MG63 (cell line): Measurements from ENCODE around the gene TXNL1. TPM values are rescaled to one million over a fixed set of nuclear protein-coding genes. Genes with fewer than 3 reads are reported as not detected.
"Not testable (repeated sequence)": the region's sequence is repeated elsewhere in the genome, so short reads cannot be mapped to it uniquely, and the experiment has no call there.

Experiments
- DNase-seq: peaks from one replicate; pipeline ENCODE4 v3.0.0-alpha.2; 2020
- H3K27me3 ChIP-seq: fragments of 250-450 bp; sonication (Bioruptor Pico); 2 replicates; pipeline ENCODE4 v1.5.1; 2020; ENCODE audit warnings: mild to moderate bottlenecking, moderate library complexity
- H3K36me3 ChIP-seq: fragments of 250-450 bp; sonication (Bioruptor Pico); 2 replicates; pipeline ENCODE4 v1.5.1; 2020; ENCODE audit warnings: mild to moderate bottlenecking, moderate library complexity
- H3K4me3 ChIP-seq: fragments of 250-450 bp; sonication (Bioruptor Pico); 2 replicates; pipeline ENCODE4 v1.5.1; 2020; ENCODE audit warnings: mild to moderate bottlenecking, moderate library complexity
- H3K9me3 ChIP-seq: fragments of 250-450 bp; sonication (Bioruptor Pico); 2 replicates; pipeline ENCODE4 v1.5.1; 2020; ENCODE audit warnings: mild to moderate bottlenecking, moderate library complexity
- total RNA-seq: library from RNA; depleted of rRNA; stranded (reverse); fragments of >200 nt; shearing (Covaris generic); gene quantifications from 2 replicates; pipeline ENCODE4 v1.2.3, GENCODE V29; 2014; ENCODE audit warnings: low replicate concordance; rRNA removed

Gene TXNL1
- total RNA-seq: 116 and 128 TPM in 2 replicates

- Histone ChIP-seq H3K36me3 (peaks cover 34% of the 10 kb centered on the region), H3K27me3 (no peaks in the 10 kb centered on the region), H3K9me3 (no peaks in the 10 kb centered on the region), H3K4me3 (peak within 1 kb of the TSS; percentile 98)
- peak; percentile 98 for DNase-seq
These were observed at the start of gene TXNL1 for GRCh38 chr18:56638232-56639103. TSS of gene TXNL1 (minus strand) at chr18:56638592. CDS start at chr18:56638440, 152 bp downstream.

DNA sequence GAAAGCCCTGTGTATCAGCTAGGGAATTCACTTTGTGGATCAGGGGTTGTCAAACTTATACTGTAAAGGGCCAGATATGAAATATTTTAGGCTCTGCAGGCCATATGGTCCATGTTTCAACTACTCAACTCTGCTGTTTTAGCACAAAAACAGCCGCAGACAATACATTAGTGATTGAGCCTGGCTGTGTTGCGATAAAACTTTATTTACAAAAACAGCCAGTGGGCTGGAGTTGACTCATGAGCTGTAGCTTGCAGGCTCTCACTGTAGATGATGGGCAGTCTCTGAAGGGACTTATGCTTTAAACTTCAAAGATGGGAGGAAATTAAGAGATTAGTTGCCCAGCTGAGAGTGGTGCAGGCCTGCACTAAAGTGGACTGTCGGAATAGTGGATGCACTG lies 45.9 kb upstream of the TXNL1 start:
- DNase-seq: no peak
- H3K4me3 ChIP-seq: no peak overlapping the region
- no peaks in the 10 kb centered on the region for H3K36me3 ChIP-seq
- no peaks in the 10 kb centered on the region for H3K9me3 ChIP-seq
- no peaks in the 10 kb centered on the region for H3K27me3 ChIP-seq

DNA sequence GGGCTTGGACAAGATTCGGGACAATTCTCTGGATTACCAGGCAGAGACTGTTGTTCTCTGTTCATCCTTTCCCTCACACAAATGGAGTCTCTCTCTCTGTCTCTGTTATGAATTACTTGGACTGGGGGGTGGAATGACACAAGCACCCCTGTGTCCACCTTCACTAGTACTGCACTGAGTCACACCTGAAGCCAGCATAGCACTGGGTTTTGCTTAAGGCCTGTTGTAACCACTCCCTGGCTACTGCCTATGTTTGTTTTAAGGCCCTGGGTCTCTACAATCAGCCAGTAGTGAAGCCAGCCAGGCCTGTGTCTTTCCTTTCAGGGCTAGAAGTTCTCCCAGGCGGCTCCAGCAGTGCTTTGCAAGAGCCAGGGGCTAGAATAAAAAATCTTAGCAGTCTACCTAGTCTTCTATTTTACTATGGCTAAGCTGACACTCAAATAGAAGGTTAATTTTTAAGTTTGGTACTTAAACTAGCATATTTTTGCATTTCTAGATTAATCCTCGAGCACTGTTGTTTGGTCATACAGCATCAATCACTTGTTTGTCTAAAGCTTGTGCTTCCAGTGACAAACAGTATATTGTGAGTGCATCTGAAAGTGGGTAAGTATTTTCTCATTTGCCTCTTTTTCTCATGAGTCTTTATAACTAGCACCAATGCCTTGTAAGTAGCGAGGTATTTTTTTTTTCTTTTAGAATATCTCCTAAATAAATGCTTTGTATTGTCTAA lies 40.6 kb upstream of the TXNL1 start:
- Histone ChIP-seq H3K36me3 (no peaks in the 10 kb centered on the region), H3K4me3 (no peak overlapping the region), H3K9me3 (no peaks in the 10 kb centered on the region), H3K27me3 (no peaks in the 10 kb centered on the region)
- no peak for DNase-seq

DNA sequence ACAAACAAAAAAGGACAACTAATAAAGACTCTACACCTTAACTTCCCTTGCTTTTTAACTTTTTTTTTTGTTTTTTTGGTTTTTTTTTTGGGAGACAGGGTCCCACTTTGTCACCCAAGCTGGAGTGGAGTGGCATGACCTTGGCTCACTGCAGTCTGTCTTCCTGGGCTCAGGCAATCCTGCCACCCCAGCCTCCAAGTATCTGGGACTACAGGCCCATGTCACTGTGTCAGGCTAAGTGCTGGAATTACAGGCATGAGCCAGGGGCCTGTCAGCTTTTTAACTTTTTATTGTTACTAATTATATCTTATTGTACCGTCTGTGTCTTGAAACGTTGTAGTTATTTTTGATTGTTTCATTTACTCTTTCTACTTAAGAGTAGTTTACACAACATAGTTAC lies 38.2 kb upstream of the TXNL1 start:
- Histone ChIP-seq H3K36me3 (no peaks in the 10 kb centered on the region), H3K4me3 (no peak overlapping the region), H3K9me3 (no peaks in the 10 kb centered on the region), H3K27me3 (no peaks in the 10 kb centered on the region)
- no peak for DNase-seq

DNA sequence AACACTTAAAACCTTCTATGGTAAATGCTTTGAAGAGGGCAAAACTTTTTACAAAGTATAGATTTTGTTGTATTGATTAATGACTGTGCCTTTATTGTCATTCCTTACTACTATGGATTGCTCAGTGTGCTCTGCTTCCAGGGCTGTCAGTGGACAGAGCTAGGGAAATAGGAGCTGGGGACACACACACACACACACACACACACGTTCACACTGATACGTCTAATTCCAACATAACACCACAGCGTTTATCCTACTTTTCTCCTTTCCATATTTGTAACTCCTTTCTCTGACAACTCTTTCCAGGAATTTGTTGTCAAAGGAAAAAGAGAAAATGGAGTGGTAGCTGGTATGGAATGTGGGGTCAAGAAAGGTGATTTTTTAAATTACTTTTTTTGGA lies 34.6 kb upstream of the TXNL1 start:
- H3K36me3 ChIP-seq: no peaks in the 10 kb centered on the region
- no peak overlapping the region for H3K4me3 ChIP-seq
- no peaks in the 10 kb centered on the region for H3K27me3 ChIP-seq
- DNase-seq: no peak
- H3K9me3 ChIP-seq: no peaks in the 10 kb centered on the region

DNA sequence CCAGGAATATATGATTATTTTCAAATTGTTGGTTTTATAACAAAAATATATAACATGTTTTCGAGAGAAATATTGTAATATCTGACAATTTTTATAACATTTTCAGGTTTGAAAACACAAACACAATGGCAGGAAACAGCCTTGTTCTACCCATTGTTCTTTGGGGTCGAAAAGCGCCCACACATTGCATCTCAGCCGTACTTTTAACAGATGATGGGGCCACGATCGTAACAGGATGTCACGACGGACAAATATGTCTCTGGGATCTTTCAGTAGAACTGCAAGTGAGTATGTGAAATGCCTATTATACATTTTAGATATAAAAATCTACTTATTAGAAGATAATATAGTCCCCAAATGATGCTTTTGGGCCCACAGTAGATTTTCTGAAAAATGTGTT lies 34.0 kb upstream of the TXNL1 start:
- Histone ChIP-seq H3K36me3 (no peaks in the 10 kb centered on the region), H3K27me3 (no peaks in the 10 kb centered on the region), H3K9me3 (no peaks in the 10 kb centered on the region), H3K4me3 (no peak overlapping the region)
- DNase-seq: no peak

- H3K9me3 ChIP-seq: peaks cover 3% of the 10 kb centered on the region; the same call in 1 of the 2 replicates
- no peak for DNase-seq
- no peak overlapping the region for H3K4me3 ChIP-seq
- no peaks in the 10 kb centered on the region for H3K27me3 ChIP-seq
- H3K36me3 ChIP-seq: no peaks in the 10 kb centered on the region
These were observed 24.5 kb upstream of the TXNL1 start for GRCh38 chr18:56662902-56663301.

DNA sequence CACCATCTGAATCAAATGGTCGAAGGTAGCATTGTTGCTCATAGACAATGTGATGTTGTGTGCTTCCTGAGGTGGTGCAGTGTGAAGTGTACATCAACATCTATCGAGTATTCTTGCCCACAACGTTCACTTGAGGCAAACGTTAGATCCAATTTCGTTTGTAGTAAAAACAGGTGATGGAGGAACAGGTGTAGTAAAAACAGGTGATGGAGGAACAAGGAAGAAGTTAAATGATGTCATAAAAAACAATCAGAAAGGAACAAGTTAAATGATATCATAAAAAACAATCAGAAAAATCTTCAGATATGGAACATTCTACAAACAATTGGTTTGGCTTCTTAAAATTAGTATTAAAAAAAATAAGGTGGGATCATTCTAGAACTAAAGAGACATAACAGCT lies 24.1 kb upstream of the TXNL1 start:
- peaks cover 3% of the 10 kb centered on the region; the same call in 1 of the 2 replicates for H3K9me3 ChIP-seq
- DNase-seq: no peak
- no peak overlapping the region for H3K4me3 ChIP-seq
- no peaks in the 10 kb centered on the region for H3K36me3 ChIP-seq
- H3K27me3 ChIP-seq: no peaks in the 10 kb centered on the region

DNA sequence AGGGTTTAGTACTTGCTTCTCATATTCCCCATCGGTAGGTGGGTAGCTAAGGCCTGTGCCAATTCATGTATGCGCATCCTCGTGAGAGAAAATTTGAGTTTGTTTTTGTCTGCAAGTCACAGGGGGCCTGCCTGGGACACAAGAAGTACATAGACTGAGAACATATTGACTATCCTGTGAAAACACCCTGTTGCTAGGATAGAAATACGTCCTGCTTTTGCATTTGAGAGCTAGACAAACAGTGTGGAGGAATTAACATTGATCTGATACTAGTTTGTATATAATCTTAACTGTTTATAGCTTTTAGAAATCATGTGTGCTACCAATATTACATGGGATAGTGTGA lies 23.6 kb upstream of the TXNL1 start:
- Histone ChIP-seq H3K27me3 (no peaks in the 10 kb centered on the region), H3K9me3 (peaks cover 3% of the 10 kb centered on the region; the same call in 1 of the 2 replicates), H3K4me3 (no peak overlapping the region), H3K36me3 (no peaks in the 10 kb centered on the region)
- DNase-seq: no peak

GRCh38 chr18:56661360-56662062 lies 23.1 kb upstream of the TXNL1 start:
- DNase-seq: no peak
- H3K4me3 ChIP-seq: no peak overlapping the region
- no peaks in the 10 kb centered on the region for H3K27me3 ChIP-seq
- H3K36me3 ChIP-seq: no peaks in the 10 kb centered on the region
- H3K9me3 ChIP-seq: peaks cover 3% of the 10 kb centered on the region; the same call in 1 of the 2 replicates

DNA sequence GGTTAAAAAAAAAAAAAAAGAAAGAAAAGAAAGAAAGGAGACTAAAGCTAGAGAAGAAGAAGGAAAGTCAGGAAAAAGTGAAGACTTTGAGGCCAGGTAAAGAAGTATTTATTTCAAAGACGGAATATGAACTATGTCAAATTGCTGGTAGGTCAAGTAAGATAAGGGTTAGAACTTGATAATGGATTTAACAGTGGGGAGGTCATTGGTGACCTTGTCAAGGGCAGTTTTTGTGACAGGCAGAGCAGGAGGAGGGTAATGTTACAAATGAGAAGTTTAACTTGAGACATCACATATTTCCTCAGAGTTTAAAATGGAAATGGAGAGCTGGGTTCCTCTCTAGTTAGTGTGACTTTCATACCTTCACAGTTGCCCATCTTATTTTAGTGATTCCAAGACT lies 22.3 kb upstream of the TXNL1 start:
- Histone ChIP-seq H3K36me3 (no peaks in the 10 kb centered on the region), H3K27me3 (no peaks in the 10 kb centered on the region), H3K9me3 (peaks cover 3% of the 10 kb centered on the region; the same call in 1 of the 2 replicates), H3K4me3 (no peak overlapping the region)
- no peak for DNase-seq

GRCh38 chr18:56659111-56659510 lies 20.7 kb upstream of the TXNL1 start:
- H3K27me3 ChIP-seq: no peaks in the 10 kb centered on the region
- H3K9me3 ChIP-seq: peaks cover 3% of the 10 kb centered on the region; the same call in 1 of the 2 replicates
- no peak overlapping the region for H3K4me3 ChIP-seq
- H3K36me3 ChIP-seq: no peaks in the 10 kb centered on the region
- DNase-seq: no peak

DNA sequence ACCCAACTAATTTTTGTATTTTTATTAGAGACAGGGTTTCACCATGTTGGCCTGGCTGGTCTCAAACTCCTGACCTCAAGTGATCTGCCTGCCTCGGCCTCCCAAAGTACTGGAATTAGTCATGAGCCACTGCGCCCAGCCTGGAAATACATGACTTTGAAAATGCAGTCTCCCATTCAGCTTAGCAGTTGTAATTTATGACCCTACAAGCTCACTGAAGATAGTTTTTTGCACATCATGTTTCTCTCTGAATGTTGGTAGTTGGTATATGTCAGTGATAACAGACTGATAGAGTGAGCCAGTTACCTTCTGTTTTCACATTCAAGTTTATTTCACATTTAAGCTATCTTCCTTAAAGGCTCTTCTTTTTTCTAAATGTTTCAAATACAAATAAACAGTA lies 19.9 kb upstream of the TXNL1 start:
- H3K27me3 ChIP-seq: no peaks in the 10 kb centered on the region
- peaks cover 3% of the 10 kb centered on the region; the same call in 1 of the 2 replicates for H3K9me3 ChIP-seq
- H3K36me3 ChIP-seq: no peaks in the 10 kb centered on the region
- no peak overlapping the region for H3K4me3 ChIP-seq
- DNase-seq: no peak

DNA sequence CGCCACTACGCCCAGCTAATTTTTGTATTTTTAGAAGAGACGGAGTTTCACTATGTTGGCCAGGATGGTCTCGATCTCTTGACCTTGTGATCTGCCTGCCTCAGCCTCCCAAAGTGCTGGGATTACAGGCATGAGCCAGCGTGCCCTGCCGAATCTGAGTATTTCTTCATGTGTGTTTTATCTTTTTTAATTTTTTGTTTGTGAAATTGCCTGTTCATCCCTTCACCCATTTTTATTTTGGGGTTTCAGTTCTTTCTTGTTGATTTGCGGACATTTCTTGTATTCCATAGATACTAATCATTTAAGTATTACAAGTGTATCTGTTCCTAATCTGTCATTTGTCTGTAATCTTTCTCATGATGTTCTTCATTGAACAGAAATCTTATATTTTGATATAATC lies 15.9 kb upstream of the TXNL1 start:
- H3K9me3 ChIP-seq, H3K36me3 ChIP-seq, DNase-seq, H3K4me3 ChIP-seq, H3K27me3 ChIP-seq: not testable (repeated sequence)

DNA sequence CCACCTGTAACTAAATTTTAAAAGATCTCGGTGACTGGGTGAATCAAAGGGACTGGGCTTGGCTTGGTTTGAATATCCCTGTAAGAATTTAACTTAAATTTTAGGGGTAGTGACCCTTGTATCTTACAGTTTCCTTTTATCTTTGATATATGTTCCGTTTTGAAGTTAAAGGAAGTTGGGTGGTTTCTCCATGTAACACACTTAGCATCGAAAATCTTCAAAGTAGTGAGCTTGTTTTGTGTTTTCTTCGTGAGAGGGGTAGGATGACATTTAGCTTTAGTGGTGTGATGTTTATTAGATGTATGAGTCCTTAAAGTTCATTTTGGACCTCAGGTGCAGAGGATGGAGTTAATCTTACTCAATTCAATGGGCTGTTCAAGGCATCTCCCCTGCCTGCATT lies 14.4 kb upstream of the TXNL1 start:
- no peaks in the 10 kb centered on the region for H3K36me3 ChIP-seq
- DNase-seq: no peak
- H3K4me3 ChIP-seq: no peak overlapping the region
- no peaks in the 10 kb centered on the region for H3K27me3 ChIP-seq
- no peaks in the 10 kb centered on the region for H3K9me3 ChIP-seq

DNA sequence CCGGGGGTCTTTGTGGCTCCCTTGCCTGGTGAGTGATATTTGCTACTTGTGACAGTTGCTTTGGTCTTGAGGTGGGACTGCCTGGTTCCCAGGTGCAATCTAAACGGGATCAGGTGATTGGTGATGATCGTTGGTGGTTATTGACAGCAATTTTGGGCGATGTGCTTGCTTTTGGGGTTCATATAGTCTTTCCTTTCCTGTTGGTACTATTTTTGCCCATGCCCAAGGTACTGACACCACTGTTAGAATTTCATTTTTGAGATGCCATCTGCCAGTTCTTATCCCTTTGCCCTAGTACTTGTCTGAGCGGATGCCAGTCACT lies 13.3 kb upstream of the TXNL1 start:
- Histone ChIP-seq H3K27me3 (no peaks in the 10 kb centered on the region), H3K36me3 (no peaks in the 10 kb centered on the region), H3K9me3 (no peaks in the 10 kb centered on the region), H3K4me3 (peak overlapping the region; percentile 96)
- no peak for DNase-seq
